ENCODE data around the gene WDR26. TPM values are rescaled to one million over a fixed set of nuclear protein-coding genes. Genes with fewer than 3 reads are reported as not detected.
"Not testable (repeated sequence)": the region's sequence is repeated elsewhere in the genome, so short reads cannot be mapped to it uniquely, and the experiment has no call there.

WDR26 gene
- total RNA-seq = 10 to 100 TPM; 61.5 to 78.7 (median 71.9) TPM

DNA sequence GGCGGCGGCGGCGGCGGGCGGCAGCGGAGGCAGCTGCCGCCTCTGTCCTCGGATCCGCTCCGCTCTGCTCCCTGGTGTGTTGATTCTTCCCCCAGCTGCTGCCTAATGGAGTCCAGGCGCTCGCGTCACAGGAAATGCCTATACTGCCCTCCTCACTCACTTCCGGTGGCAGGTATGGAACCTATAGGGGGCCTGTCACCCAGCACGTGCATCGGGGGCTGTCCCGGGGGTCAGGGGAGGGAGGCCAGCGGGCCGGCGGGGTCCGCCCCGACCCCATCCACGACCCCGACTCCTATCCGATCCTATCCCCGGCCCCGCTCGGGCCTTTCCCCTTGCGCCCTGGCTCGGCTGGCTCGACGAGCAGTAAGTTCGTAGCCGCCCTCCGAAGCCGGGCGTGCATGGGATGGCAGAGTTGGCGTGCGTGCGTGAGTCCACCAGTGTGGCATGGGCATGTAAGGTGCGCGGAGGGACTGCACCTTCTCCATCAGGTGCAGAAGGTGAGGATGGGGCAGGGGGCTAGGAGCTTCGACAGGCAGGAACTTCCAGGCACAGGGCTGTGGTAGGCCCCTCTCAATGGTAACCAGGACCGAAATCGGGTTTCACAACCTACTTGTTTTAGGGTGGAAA, at the start of gene WDR26:
WDR26 (minus strand) TSS at position 107 of the 627 bp plus-strand sequence.
- H3K9me3 ChIP-seq = no peaks in the 10 kb centered on the region
- no peaks in the 10 kb centered on the region for H3K27me3 ChIP-seq
- peaks cover 0 to 7% (median 4%) of the 10 kb centered on the region in 3 donors for H3K36me3 ChIP-seq
- H3K4me1 ChIP-seq = peaks cover 0 to 49% (median 37%) of the 10 kb centered on the region in 4 donors
- peak within 1 kb of the TSS; percentile 96 to 99 (median 99) for H3K27ac ChIP-seq
- peak; percentile 57 to 77 for DNase-seq (ENCODE audit: low spot score in 2 of 2)
- WGBS, 2 donors = 0% methylated on average over 27 to 43 of the region's 46 CpGs
- peak within 1 kb of the TSS; percentile 78 to 97 (median 94) for H3K4me3 ChIP-seq
- peak in 1 of 2 donors; percentile 85 for TF ChIP-seq EP300 (IDR thresholded peaks at IDR 0.05)
- peak; percentile 67 for TF ChIP-seq POLR2A (IDR thresholded peaks at IDR 0.05)
- TF ChIP-seq, protein P1, sequence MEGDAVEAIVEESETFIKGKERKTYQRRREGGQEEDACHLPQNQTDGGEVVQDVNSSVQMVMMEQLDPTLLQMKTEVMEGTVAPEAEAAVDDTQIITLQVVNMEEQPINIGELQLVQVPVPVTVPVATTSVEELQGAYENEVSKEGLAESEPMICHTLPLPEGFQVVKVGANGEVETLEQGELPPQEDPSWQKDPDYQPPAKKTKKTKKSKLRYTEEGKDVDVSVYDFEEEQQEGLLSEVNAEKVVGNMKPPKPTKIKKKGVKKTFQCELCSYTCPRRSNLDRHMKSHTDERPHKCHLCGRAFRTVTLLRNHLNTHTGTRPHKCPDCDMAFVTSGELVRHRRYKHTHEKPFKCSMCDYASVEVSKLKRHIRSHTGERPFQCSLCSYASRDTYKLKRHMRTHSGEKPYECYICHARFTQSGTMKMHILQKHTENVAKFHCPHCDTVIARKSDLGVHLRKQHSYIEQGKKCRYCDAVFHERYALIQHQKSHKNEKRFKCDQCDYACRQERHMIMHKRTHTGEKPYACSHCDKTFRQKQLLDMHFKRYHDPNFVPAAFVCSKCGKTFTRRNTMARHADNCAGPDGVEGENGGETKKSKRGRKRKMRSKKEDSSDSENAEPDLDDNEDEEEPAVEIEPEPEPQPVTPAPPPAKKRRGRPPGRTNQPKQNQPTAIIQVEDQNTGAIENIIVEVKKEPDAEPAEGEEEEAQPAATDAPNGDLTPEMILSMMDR (IDR thresholded peaks at IDR 0.05) = peak in 1 of 5 experiments; percentile 39

DNA sequence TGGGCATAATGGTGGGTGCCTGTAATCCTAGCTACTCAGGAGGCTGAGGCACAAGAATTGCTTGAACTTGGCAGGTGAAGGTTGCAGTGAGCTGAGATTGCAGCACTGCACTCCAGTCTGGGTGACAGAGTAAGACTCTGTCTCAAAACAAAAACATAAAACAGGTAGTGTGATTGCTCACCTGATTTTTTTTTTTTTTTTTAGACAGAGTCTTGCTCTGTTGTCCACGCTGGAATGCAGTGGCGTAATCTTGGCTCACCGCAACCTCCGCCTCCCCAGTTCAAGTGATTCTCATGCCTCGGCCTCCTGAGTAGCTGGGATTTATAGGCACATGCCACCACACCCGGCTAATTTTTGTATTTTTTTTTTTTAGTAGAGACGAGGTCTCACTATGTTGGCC, 48.6 kb upstream of the WDR26 start:
- DNase-seq (ENCODE audit: low spot score in 2 of 2); H3K4me3 ChIP-seq; H3K27me3 ChIP-seq; H3K4me1 ChIP-seq; H3K36me3 ChIP-seq; H3K9me3 ChIP-seq; H3K27ac ChIP-seq: not testable (repeated sequence)
- WGBS, 2 donors = 92 to 94% methylated on average over 7 of the region's 7 CpGs

DNA sequence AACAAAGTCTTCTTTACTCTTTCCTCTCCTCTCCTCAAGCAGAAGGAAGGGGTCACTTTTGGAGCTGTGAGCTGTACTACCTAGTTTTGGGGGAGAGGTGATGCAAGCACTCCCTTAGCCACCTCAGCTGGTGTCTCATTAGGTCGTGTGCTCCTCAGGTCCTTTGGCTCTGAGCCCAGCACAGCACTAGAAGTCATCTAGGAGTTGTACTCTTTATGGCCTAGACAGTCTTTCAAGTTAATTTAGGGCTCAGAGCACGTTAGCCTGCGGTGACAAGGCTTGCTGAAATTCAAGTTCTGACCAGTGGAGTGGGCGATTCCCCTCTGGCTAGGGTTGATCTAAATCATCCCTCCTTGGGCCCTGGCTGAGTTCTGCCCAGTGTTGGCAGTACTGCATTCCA, 48.0 kb upstream of the WDR26 start:
- Histone ChIP-seq H3K4me1 (no peaks in the 10 kb centered on the region), H3K27ac (no peak overlapping the region), H3K4me3 (no peak overlapping the region), H3K27me3 (no peaks in the 10 kb centered on the region), H3K9me3 (peaks cover 0 to 5% (median 0%) of the 10 kb centered on the region in 4 donors), H3K36me3 (no peaks in the 10 kb centered on the region)
- TF ChIP-seq POLR2A (IDR thresholded peaks at IDR 0.05) = no peak
- WGBS, 2 donors = 66 to 67% methylated on average over 4 of the region's 4 CpGs
- no peak for DNase-seq (ENCODE audit: low spot score in 2 of 2)

DNA sequence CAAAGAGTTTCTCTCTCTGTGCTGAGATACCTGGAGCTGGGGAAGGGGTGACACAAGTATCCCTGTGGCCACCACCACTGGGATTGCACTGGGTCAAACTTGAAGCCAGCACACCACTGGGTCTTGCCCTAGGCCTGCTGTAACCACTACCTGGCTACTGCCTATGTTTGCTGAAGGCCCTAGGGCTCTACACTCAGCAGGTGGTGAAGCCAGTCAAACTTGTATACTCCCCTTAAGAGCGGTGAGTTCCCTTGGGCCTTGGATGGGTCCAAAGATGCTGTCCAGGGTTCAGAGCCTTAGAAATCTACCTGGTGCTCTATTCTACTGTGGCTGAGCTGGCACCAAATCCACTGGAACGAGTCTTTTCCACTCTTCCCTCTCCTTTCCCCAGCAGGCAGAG, 47.0 kb upstream of the WDR26 start:
- Histone ChIP-seq H3K4me1 (no peaks in the 10 kb centered on the region), H3K36me3 (no peaks in the 10 kb centered on the region), H3K27ac (no peak overlapping the region), H3K9me3 (peaks cover 0 to 5% (median 0%) of the 10 kb centered on the region in 4 donors), H3K4me3 (no peak overlapping the region), H3K27me3 (no peaks in the 10 kb centered on the region)
- DNase-seq (ENCODE audit: low spot score in 2 of 2) = no peak
- WGBS, 2 donors = 83 to 92% methylated on average over 2 of the region's 2 CpGs
- TF ChIP-seq, protein P1 (IDR thresholded peaks at IDR 0.05) = no peak
- TF ChIP-seq POLR2A (IDR thresholded peaks at IDR 0.05) = no peak
- TF ChIP-seq EP300 (IDR thresholded peaks at IDR 0.05) = no peak

DNA sequence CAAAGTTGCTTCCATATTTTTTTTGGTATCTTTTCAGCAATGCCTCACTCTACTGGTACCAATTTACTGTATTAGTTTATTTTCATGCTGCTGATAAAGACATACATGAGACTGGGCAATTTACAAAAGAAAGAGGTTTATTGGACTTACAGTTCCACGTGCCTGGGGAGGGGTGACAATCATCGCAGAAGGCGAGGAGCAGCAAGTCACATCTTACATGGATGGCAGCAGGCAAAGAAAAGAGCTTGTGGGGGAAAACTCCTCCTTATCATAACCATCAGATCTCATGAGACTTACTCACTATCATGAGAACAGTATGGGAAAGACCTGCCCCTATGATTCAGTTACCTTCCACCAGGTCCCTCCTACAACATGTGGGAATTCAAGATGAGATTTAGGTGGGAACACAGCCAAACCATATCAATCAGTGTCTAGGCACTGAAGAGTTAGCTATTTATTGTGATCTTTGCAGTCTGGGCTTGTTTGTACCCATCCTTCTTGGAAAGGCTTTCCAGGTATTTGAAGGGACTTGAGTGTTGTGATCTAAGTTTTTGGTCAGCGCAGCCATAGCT, 46.4 kb upstream of the WDR26 start:
- H3K4me3 ChIP-seq; DNase-seq (ENCODE audit: low spot score in 2 of 2); H3K27me3 ChIP-seq; H3K27ac ChIP-seq; H3K9me3 ChIP-seq; H3K4me1 ChIP-seq; H3K36me3 ChIP-seq: not testable (repeated sequence)
- WGBS, 2 donors = 93 to 97% methylated on average over 4 of the region's 4 CpGs

DNA sequence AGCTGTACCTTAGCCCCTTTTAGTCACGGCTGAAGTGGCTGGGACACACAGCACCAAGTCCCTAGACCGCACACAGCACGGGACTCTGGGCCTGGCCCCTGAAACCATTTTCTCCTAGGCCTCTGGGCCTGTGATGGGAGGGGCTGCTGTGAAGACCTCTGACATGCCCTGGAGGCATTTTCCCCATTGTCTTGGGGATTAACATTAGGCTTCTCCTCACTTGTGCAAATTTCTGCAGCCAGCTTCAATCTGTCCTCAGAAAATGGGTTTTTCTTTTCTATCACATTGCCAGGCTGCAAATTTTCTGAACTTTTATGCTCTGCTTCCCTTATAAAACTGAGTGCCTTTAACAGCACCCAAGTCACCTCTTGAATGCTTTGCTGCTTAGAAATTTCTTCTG, 45.6 kb upstream of the WDR26 start:
- not testable (repeated sequence) for H3K4me3 ChIP-seq; H3K27ac ChIP-seq; H3K27me3 ChIP-seq; H3K9me3 ChIP-seq; H3K36me3 ChIP-seq; DNase-seq (ENCODE audit: low spot score in 2 of 2); H3K4me1 ChIP-seq
- 88 to 97% methylated on average over 3 of the region's 3 CpGs for WGBS, 2 donors

DNA sequence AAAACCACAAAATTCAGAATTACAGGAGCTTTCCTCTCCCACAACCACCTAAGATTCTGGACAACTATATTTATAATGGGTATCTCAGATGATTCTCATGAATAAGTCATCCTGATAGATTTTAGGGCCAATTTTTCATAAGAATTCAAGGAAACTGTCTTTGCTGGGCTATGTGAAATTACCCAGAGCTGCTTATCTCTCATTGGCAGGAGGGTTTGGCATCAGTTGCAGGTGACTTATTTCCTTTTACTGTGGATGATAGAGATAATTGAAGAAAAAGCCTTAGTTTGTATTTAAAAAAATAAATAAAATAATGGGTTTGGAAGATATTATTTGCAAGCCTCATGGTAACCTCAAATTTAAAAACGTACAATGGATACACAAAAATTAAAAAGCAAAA, 38.2 kb upstream of the WDR26 start:
- no peak for DNase-seq (ENCODE audit: low spot score in 2 of 2)
- no peak overlapping the region for H3K27ac ChIP-seq
- 85 to 94% methylated on average over 1 of the region's 1 CpG for WGBS, 2 donors
- no peaks in the 10 kb centered on the region for H3K27me3 ChIP-seq
- no peak overlapping the region for H3K4me3 ChIP-seq
- H3K9me3 ChIP-seq = no peaks in the 10 kb centered on the region
- H3K4me1 ChIP-seq = no peaks in the 10 kb centered on the region
- no peaks in the 10 kb centered on the region for H3K36me3 ChIP-seq
- TF ChIP-seq EP300 (IDR thresholded peaks at IDR 0.05) (no peak), POLR2A (IDR thresholded peaks at IDR 0.05) (no peak)
- TF ChIP-seq, protein P1 (IDR thresholded peaks at IDR 0.05) = no peak

Data from tibial nerve (tissue), 4 donors.